GM13977 (cell line): Measurements from ENCODE around the gene HM13.
"Not testable (repeated sequence)": the region's sequence is repeated elsewhere in the genome, so short reads cannot be mapped to it uniquely, and the experiment has no call there.

Experiments used
- DNase-seq: peaks from one replicate; pipeline ENCODE4 v3.0.0; 2012; ENCODE audit warnings: low spot score
- in situ Hi-C: fragments of 300-500 bp; cut with MboI; formaldehyde crosslinking; loops from one replicate; pipeline ENCODE4 v1.12.0; 2022; ENCODE audit warnings: low sequenced_read_pairs, low pct_unique_long_range_greater_than_20kb, mixed read lengths, inconsistent platforms; ENCODE audit not compliant: unreplicated experiment
- TF ChIP-seq, protein P1 (sequence below): IDR thresholded peaks from 2 replicates; pipeline ENCODE4 v1.5.1; 2012; ENCODE audit warnings: mild to moderate bottlenecking, control low read depth; ENCODE audit not compliant: insufficient read depth; ENCODE audit errors: extremely low read depth, missing control alignments

Gene HM13

DNA sequence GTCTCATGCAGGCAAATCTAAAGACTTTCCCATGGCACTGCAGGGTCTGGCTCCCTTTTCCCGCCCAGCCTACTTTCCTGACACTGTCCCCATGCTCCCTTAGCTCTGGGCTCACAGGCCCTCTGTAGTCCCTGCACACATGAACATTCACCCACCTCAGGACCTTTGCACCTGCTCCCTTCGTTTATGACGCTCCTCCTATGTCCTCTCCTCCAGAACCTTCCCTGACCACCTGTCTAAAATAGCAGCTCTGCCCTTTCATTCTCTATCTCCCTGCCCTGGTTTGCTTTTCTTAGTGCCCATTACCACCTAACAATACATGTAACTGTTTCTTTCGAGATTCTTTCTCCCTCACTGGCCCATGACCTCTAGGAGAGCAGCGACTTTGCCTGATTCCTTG, 22.3 kb downstream of the HM13 start:
- TF ChIP-seq, protein P1, sequence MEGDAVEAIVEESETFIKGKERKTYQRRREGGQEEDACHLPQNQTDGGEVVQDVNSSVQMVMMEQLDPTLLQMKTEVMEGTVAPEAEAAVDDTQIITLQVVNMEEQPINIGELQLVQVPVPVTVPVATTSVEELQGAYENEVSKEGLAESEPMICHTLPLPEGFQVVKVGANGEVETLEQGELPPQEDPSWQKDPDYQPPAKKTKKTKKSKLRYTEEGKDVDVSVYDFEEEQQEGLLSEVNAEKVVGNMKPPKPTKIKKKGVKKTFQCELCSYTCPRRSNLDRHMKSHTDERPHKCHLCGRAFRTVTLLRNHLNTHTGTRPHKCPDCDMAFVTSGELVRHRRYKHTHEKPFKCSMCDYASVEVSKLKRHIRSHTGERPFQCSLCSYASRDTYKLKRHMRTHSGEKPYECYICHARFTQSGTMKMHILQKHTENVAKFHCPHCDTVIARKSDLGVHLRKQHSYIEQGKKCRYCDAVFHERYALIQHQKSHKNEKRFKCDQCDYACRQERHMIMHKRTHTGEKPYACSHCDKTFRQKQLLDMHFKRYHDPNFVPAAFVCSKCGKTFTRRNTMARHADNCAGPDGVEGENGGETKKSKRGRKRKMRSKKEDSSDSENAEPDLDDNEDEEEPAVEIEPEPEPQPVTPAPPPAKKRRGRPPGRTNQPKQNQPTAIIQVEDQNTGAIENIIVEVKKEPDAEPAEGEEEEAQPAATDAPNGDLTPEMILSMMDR = no peak
- in situ Hi-C loops = no loop called here

DNA sequence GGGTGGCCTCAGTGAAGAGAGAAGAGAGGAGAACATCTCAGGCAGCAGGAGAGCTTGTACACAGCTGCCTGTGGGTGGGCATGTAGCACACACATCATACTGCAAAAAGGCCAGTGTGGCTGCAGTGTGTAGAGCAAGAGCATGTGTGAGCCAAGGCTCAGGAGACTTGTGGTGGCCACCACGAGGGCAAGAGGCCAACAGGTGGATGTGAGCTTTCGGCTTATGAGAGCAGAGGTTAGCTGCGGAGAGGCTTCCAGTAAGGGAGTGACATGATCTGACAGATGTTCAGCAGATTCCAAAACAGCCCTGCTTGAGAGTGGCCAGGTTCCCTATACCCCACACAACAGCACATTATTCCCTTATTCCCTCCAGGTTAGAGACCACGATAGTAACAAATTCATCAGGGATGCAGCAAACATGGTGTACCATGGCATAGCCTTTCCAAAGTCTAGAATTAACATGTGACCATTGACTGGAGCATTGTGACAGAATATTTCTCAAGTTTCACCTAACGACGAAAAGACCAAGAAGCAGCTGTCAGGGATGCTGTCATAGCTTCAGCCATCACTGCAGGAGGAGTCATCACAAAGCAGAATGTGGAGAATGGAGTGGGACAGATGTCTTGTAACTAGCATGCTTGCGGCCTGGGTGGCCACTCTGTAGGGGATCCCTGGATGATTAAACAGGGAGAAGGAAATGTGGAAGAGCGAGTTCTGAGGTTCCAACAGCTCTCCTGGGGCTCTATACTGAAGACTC, 23.1 kb downstream of the HM13 start:
- no peak for DNase-seq
- in situ Hi-C loops = no loop called here
- TF ChIP-seq, protein P1 = no peak

More for the DNA sequence above, 22.3 kb downstream of the HM13 start:
- no peak for DNase-seq

DNA sequence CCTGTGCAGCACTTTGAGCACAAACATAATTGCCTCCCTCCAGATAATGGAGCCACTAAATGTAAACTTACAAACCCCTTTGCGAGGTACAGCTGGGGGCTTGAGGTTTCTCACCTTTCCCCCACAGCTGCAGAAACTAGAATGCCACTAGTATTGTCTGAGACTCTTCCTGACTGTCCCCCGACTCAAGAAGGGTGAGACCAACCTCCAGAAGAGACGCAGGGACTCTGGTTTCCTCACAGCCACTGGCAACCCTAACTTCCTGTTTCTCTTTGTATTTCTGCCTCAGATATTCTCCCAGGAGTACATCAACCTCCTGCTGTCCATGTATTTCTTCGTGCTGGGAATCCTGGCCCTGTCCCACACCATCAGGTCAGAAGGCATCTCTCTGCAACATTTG, 23.6 kb downstream of the HM13 start:
- TF ChIP-seq, protein P1 = no peak
- in situ Hi-C loops = no loop called here
- no peak for DNase-seq

DNA sequence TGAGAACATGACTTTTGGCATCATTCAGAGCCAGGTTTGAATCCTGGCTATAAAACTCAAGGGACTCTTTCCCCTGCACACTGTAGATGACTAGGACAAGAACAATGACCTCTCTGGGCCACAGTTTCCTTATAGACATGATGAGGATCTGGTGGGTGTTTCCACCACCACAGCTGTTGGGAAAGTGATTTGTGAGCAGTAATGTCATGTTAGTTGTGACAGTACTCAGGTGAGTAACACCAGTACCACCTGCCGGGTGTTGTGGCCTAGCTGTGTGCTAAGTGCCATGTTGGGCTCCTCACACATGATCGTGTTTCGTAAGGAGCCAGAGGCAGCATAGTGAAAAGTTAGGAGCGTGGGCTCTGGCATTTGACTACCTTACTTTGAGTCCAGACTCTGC, 24.1 kb downstream of the HM13 start:
- no peak for DNase-seq
- TF ChIP-seq, protein P1 = no peak
- in situ Hi-C loops = no loop called here

DNA sequence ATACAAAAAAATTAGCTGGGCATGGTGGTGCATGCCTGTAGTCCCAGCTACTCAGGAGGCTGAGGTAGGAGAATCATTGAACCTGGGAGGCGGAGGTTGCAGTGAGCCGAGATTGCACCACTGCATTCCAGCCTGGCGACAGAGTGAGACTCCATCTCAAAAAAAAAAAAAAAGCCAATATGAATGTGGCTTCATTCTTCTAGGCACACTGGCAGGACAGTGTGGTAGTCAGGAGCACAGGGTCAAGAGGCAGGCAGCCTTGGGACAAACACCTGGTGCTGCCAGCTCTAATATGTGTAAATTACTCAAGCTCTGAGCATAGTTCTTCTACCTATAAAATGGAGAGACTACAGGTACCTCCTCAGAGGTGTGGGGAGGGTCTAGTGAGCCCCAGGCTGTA, 25.4 kb downstream of the HM13 start:
- DNase-seq, in situ Hi-C loops: not testable (repeated sequence)

DNA sequence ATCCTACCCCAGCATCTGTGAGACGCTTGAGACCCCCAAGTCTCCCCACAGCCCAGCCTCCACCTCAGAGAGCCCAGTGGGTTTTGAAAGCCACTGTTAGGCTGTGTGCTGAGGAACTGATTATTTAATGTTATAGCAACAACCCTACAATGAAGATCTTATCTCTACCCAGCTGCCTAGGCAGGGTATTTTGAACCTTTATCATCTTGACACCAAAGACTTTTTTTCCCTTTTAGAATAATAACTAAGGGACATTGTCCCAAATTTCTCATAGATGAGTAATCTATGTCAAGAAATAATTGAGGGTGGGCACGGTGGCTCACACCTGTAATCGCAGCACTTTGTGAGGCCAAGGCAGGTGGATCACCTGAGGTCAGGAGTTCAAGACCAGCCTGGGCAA, 26.2 kb downstream of the HM13 start:
- in situ Hi-C loops = no loop called here
- no peak for DNase-seq
- TF ChIP-seq, protein P1 = no peak

DNA sequence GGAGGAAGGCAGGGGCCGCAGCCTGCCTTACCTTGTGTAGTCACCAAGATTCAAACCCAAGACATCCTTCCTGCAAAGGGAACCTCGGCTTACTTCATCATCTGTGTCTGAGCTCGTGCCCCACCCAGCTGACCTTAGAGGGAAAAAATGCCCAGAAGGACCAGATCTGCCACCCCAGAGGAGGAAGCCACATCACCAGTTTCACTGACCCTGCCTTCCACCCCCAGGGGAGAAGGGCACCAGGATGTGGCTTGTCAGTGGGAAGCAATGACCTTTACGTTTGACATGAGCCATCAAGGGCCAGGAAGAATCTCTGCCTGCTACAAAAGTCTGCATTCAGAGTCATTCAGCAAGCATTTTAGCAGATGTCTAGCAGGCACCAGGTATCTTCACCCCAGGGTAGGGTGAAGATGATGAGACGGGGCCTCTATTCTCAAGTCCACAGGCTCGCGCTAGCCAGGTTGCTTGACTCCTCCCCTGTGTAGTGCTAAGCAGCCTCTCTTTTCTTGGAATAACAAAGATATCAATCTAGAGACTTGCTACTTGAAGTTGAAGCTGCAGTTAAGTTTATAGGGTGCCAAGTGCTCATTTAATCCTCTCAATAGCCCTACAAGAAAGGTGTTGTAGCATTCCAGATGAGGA, 28.1 kb downstream of the HM13 start:
- no peak for DNase-seq
- TF ChIP-seq, protein P1 = no peak
- in situ Hi-C loops = no loop called here
